Measurements from ENCODE around the gene ANK3. TPM values are rescaled to one million over a fixed set of nuclear protein-coding genes. Genes with fewer than 3 reads are reported as not detected.

ANK3 gene
- total and polyA plus RNA-seq, 10 donors = 2.0 to 133 (median 62.9) TPM

DNA sequence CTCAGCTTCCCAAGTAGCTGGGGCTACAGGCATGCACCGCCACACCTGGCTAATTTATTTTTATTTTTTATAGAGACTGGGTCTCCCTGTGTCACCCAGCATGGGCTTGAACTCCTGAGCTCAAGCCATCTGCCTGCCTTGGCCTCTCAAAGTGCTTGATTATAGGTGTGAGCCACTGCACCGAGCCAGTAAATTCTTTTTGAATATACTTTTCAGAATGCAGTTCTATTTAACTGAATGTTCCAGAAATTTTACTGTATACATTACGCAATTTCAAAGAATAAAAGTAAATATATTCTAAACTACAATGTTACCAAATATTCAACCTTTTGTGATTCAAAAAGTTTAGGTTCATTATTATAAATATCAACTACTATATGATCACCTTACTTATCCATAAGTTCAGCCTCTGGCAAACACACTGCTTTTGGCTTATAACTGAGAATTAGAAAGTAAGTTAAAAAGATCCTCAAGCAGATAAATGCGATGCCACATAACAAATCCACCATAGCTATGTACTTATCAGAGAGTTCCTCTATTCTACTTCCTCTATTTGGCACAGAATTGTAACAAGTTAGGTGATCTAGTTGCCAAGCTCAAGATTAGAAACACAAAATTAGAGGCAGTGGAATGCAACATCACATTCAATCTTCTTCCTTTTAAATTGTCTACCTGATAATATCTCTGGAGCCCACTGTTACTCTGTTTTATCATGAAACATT, 118.2 kb downstream of the ANK3 start:
- H3K27ac ChIP-seq = peak overlapping the region in 1 of 8 donors; percentile 33
- DNase-seq = no peak

DNA sequence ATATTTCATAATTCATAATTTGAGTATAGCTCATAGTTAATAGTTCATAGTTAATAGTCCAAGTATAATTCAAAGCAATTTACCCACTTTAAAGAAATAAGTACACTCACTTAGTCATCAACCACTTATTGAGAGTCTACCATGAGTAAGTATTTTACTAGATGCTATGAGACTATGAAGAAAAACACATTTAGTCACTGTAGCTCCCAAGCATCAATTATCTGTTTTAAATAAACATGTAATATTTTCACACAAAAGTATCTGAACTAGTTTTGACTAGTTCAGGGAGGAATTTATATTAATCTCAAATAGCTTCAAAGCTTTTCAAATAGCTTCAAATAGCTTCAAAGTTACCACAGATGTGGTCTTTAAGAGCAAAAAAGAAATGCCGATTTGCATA, 119.2 kb downstream of the ANK3 start:
- 78 to 95% (median 83%) methylated on average over 1 of the region's 1 CpG for WGBS, 5 donors
- TF ChIP-seq, protein P1, sequence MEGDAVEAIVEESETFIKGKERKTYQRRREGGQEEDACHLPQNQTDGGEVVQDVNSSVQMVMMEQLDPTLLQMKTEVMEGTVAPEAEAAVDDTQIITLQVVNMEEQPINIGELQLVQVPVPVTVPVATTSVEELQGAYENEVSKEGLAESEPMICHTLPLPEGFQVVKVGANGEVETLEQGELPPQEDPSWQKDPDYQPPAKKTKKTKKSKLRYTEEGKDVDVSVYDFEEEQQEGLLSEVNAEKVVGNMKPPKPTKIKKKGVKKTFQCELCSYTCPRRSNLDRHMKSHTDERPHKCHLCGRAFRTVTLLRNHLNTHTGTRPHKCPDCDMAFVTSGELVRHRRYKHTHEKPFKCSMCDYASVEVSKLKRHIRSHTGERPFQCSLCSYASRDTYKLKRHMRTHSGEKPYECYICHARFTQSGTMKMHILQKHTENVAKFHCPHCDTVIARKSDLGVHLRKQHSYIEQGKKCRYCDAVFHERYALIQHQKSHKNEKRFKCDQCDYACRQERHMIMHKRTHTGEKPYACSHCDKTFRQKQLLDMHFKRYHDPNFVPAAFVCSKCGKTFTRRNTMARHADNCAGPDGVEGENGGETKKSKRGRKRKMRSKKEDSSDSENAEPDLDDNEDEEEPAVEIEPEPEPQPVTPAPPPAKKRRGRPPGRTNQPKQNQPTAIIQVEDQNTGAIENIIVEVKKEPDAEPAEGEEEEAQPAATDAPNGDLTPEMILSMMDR (IDR thresholded peaks at IDR 0.05 in 8 of 11, conservative IDR thresholded peaks at IDR 0.05 in 3 of 11) = no peak
- no peak for TF ChIP-seq POLR2AphosphoS5 (IDR thresholded peaks at IDR 0.05)
- DNase-seq = no peak
- Histone ChIP-seq H3K27me3 (replicated peaks in 1 of 7) (no peaks in the 10 kb centered on the region), H3K4me1 (peaks cover 0 to 8% (median 4%) of the 10 kb centered on the region in 6 donors), H3K9me3 (peaks cover 0 to 10% (median 3%) of the 10 kb centered on the region in 8 donors), H3K27ac (no peak overlapping the region), H3K36me3 (peaks cover 0 to 16% (median 0%) of the 10 kb centered on the region in 6 donors), H3K4me3 (no peak overlapping the region)
- intact Hi-C loops (cut with DNase I; ENCODE audit: low total_unique reads) = no loop called here

More for the DNA sequence above, 118.2 kb downstream of the ANK3 start:
- WGBS, 5 donors = 70 to 79% (median 71%) methylated on average over 4 of the region's 4 CpGs
- peaks cover 0 to 21% (median 0%) of the 10 kb centered on the region in 6 donors for H3K36me3 ChIP-seq
- no peak overlapping the region for H3K4me3 ChIP-seq
- H3K9me3 ChIP-seq = peaks cover 0 to 10% (median 3%) of the 10 kb centered on the region in 8 donors
- intact Hi-C loops (cut with DNase I; ENCODE audit: low total_unique reads) = no loop called here
- TF ChIP-seq POLR2A (IDR thresholded peaks at IDR 0.05) = no peak
- peaks cover 0 to 8% (median 4%) of the 10 kb centered on the region in 6 donors for H3K4me1 ChIP-seq
- H3K27me3 ChIP-seq (replicated peaks in 1 of 7) = no peaks in the 10 kb centered on the region

DNA sequence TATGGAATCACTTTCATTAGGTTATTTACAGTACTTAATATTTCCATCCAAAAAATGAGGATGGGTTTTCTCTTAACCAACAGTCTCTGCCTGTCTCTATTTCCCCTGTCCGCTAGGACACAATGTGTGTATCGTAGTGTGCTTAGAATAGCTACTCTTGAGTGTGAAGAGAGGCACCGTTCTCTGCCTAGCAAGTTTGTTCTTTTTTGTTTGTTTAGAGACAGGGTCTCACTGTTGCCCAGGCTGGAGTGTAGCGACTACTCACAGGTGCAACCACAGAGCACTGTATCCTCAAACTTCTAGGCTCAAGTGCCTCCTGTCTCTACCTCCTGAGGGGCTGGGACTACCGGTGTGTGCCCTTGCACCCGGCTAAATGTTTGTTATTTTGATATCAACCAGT, 121.9 kb downstream of the ANK3 start:
- no peaks in the 10 kb centered on the region for H3K9me3 ChIP-seq
- peaks cover 0 to 8% (median 4%) of the 10 kb centered on the region in 6 donors for H3K4me1 ChIP-seq
- WGBS, 5 donors = 88 to 92% (median 90%) methylated on average over 6 of the region's 6 CpGs
- no peaks in the 10 kb centered on the region for H3K27me3 ChIP-seq (replicated peaks in 1 of 7)
- TF ChIP-seq, protein P1 (IDR thresholded peaks at IDR 0.05 in 8 of 11, conservative IDR thresholded peaks at IDR 0.05 in 3 of 11) = no peak
- TF ChIP-seq POLR2A (IDR thresholded peaks at IDR 0.05) = no peak
- no peak for TF ChIP-seq POLR2AphosphoS5 (IDR thresholded peaks at IDR 0.05)
- no peak overlapping the region for H3K27ac ChIP-seq
- H3K36me3 ChIP-seq = peaks cover 0 to 11% (median 9%) of the 10 kb centered on the region in 6 donors
- DNase-seq = no peak
- no peak overlapping the region for H3K4me3 ChIP-seq
- intact Hi-C loops (cut with DNase I; ENCODE audit: low total_unique reads) = no loop called here

DNA sequence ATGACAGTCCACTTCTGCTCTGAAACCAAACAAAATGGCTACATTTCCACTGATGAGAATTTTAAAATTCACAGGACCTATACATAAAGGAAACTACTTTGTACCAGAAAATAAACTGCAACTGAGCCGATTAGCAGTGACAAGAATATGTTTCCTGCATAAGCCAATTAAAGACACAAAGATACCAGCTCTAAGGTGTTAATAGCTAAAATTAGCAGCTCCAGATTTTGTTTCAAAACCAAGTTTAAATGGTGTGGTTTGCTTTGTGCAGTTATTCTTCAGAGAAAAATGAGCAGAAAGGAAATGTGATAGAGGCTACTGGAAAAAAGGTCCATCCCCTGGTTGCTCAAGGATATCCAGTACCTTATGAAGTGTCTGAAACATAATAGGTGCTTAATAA, 123.2 kb downstream of the ANK3 start:
- Histone ChIP-seq H3K4me3 (no peak overlapping the region), H3K36me3 (peaks cover 0 to 22% (median 12%) of the 10 kb centered on the region in 6 donors), H3K27me3 (replicated peaks in 1 of 7) (no peaks in the 10 kb centered on the region), H3K4me1 (peaks cover 0 to 5% (median 4%) of the 10 kb centered on the region in 6 donors), H3K9me3 (no peaks in the 10 kb centered on the region), H3K27ac (no peak overlapping the region)
- 33 to 61% (median 43%) methylated on average over 1 of the region's 1 CpG for WGBS, 5 donors
- DNase-seq = no peak
- intact Hi-C loops (cut with DNase I; ENCODE audit: low total_unique reads) = no loop called here
- TF ChIP-seq POLR2A (IDR thresholded peaks at IDR 0.05) (no peak), POLR2AphosphoS5 (IDR thresholded peaks at IDR 0.05) (no peak)
- TF ChIP-seq, protein P1 (IDR thresholded peaks at IDR 0.05 in 8 of 11, conservative IDR thresholded peaks at IDR 0.05 in 3 of 11) = no peak

All from spleen (tissue), 11 donors.